Measurements from ENCODE around the gene BANP. TPM values are rescaled to one million over a fixed set of nuclear protein-coding genes. Genes with fewer than 3 reads are reported as not detected.

Gene BANP
- total RNA-seq, 1 experiment from 2014 or later: 34.5 TPM

DNA sequence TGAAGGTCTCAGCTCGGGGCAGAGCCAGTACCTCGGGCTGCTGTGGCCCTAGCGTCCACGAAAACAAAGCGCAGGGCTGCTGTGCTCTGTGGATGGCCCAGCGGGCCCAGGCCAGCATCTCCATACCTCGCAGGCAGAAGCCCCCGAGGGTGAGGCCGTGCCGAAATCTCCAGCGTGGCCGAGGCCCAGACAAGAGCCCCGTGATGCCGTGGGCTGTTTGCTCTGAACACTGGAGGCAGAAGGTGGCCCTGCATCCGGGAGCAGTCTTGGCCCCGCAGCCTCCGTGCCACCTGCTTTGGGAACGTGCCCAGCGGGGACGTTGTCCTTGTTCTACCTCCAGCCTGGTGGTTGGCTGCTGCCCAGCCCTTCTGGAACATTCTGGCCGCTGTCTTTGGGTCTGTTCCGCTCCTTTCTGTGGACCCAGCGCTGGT, 121.4 kb downstream of the BANP start (continued):
- TF ChIP-seq, protein P1, sequence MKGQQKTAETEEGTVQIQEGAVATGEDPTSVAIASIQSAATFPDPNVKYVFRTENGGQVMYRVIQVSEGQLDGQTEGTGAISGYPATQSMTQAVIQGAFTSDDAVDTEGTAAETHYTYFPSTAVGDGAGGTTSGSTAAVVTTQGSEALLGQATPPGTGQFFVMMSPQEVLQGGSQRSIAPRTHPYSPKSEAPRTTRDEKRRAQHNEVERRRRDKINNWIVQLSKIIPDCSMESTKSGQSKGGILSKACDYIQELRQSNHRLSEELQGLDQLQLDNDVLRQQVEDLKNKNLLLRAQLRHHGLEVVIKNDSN (CRISPR knock-in tag; IDR thresholded peaks at IDR 0.05): no peak
- TF ChIP-seq ZNF317 (CRISPR knock-in tag; IDR thresholded peaks at IDR 0.05; ENCODE audit: borderline replicate concordance, low read depth) (no peak), GABPB1 (CRISPR knock-in tag; IDR thresholded peaks at IDR 0.05) (no peak), SMAD4 (CRISPR knock-in tag; IDR thresholded peaks at IDR 0.05) (no peak)

DNA sequence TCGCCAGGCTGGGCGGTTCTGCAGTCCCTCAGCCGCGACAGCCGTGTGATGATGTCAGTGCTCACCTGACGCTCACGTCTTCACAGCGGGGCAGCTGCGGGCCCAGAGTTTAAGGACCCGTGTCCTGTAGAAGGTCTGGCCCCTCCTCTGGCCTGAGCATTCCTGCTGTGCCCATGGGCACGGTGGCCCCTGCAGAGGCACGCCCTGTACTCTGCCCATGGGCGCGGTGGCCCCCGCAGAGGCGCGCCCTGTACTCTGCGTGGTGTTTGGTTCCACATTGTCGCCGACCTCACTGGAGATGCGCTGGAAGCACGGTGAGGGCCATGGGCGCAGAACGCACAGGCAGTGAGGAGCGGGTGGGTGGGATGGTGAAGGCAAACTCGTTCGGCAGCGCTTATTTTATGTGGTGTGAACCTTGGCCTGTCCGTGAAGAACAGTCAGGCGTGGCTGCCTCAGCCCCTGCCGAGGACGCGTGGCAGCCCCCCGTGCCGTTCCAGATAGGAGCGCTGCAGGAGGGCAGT, 122.0 kb downstream of the BANP start:
- ChIA-PET POLR2A (no interaction called here), CTCF (interaction anchor here (0.5 kb wide), 1 partner anchor 41 kb away, joined by 6 read pairs; no protein-coding TSS in a partner anchor)
- TF ChIP-seq, protein P2, sequence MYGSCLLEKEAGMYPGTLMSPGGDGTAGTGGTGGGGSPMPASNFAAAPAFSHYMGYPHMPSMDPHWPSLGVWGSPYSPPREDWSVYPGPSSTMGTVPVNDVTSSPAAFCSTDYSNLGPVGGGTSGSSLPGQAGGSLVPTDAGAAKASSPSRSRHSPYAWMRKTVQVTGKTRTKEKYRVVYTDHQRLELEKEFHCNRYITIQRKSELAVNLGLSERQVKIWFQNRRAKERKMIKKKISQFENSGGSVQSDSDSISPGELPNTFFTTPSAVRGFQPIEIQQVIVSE (CRISPR knock-in tag; IDR thresholded peaks at IDR 0.05; ENCODE audit: borderline replicate concordance): no peak
- no peak for TF ChIP-seq RELA (CRISPR knock-in tag; IDR thresholded peaks at IDR 0.05; ENCODE audit: borderline replicate concordance)
- no peak for TF ChIP-seq FOXP1 (CRISPR knock-in tag; IDR thresholded peaks at IDR 0.05; ENCODE audit: borderline replicate concordance)
- no peak for TF ChIP-seq SOX15 (CRISPR knock-in tag; IDR thresholded peaks at IDR 0.05)
- TF ChIP-seq, protein P3, sequence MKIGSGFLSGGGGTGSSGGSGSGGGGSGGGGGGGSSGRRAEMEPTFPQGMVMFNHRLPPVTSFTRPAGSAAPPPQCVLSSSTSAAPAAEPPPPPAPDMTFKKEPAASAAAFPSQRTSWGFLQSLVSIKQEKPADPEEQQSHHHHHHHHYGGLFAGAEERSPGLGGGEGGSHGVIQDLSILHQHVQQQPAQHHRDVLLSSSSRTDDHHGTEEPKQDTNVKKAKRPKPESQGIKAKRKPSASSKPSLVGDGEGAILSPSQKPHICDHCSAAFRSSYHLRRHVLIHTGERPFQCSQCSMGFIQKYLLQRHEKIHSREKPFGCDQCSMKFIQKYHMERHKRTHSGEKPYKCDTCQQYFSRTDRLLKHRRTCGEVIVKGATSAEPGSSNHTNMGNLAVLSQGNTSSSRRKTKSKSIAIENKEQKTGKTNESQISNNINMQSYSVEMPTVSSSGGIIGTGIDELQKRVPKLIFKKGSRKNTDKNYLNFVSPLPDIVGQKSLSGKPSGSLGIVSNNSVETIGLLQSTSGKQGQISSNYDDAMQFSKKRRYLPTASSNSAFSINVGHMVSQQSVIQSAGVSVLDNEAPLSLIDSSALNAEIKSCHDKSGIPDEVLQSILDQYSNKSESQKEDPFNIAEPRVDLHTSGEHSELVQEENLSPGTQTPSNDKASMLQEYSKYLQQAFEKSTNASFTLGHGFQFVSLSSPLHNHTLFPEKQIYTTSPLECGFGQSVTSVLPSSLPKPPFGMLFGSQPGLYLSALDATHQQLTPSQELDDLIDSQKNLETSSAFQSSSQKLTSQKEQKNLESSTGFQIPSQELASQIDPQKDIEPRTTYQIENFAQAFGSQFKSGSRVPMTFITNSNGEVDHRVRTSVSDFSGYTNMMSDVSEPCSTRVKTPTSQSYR (CRISPR knock-in tag; IDR thresholded peaks at IDR 0.05): no peak
- TF ChIP-seq, protein P4, sequence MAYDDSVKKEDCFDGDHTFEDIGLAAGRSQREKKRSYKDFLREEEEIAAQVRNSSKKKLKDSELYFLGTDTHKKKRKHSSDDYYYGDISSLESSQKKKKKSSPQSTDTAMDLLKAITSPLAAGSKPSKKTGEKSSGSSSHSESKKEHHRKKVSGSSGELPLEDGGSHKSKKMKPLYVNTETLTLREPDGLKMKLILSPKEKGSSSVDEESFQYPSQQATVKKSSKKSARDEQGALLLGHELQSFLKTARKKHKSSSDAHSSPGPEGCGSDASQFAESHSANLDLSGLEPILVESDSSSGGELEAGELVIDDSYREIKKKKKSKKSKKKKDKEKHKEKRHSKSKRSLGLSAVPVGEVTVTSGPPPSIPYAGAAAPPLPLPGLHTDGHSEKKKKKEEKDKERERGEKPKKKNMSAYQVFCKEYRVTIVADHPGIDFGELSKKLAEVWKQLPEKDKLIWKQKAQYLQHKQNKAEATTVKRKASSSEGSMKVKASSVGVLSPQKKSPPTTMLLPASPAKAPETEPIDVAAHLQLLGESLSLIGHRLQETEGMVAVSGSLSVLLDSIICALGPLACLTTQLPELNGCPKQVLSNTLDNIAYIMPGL (CRISPR knock-in tag; IDR thresholded peaks at IDR 0.05): no peak
- ATAC-seq: no peak
- Mint-ChIP-seq H3K4me3 (no peak overlapping the region), H3K36me3 (peaks cover 17% of the 10 kb centered on the region), H3K9me3 (no peaks in the 10 kb centered on the region), H3K4me1 (no peaks in the 10 kb centered on the region), H3K27ac (no peak overlapping the region), H3K27me3 (ENCODE audit: low read depth) (no peaks in the 10 kb centered on the region)
- DNase-seq (ENCODE audit: low spot score): no peak

DNA sequence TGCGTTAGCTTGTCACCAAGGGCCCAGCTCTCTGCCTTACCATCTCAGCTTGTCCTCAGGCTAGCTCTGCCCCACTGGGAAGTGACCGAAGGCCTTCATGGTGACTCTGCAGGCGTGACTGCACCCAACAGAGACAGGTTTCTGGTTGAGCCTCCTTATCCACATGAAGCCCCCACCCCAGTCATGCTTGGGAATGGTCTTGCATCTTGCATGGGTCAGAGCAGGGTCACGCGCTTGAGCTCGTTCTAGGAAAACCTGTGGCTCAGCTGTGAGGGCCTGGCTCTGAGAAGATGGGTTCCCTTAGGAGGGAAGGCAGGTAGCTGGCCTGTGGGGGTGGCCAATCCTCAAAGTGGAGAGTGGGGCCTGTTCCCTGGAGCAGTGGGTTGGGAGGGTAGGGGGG, 122.8 kb downstream of the BANP start:
- H3K27ac Mint-ChIP-seq: no peak overlapping the region
- no peaks in the 10 kb centered on the region for H3K27me3 Mint-ChIP-seq (ENCODE audit: low read depth)
- no peak for DNase-seq (ENCODE audit: low spot score)
- no peak for ATAC-seq
- no peak overlapping the region for H3K4me3 Mint-ChIP-seq
- no peaks in the 10 kb centered on the region for H3K9me3 Mint-ChIP-seq
- H3K4me1 Mint-ChIP-seq: no peaks in the 10 kb centered on the region
- POLR2A ChIA-PET: no interaction called here
- CTCF ChIA-PET: interaction anchor here (0.5 kb wide), 1 partner anchor 42 kb away, joined by 6 read pairs; no protein-coding TSS in a partner anchor
- H3K36me3 Mint-ChIP-seq: peaks cover 22% of the 10 kb centered on the region
- TF ChIP-seq, protein P5, sequence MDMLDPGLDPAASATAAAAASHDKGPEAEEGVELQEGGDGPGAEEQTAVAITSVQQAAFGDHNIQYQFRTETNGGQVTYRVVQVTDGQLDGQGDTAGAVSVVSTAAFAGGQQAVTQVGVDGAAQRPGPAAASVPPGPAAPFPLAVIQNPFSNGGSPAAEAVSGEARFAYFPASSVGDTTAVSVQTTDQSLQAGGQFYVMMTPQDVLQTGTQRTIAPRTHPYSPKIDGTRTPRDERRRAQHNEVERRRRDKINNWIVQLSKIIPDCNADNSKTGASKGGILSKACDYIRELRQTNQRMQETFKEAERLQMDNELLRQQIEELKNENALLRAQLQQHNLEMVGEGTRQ (CRISPR knock-in tag; IDR thresholded peaks at IDR 0.05): no peak
- TF ChIP-seq ZNF423 (CRISPR knock-in tag; IDR thresholded peaks at IDR 0.05): no peak
- TF ChIP-seq OVOL2 (CRISPR knock-in tag; IDR thresholded peaks at IDR 0.05; ENCODE audit: borderline replicate concordance): no peak
- TF ChIP-seq, protein P6, sequence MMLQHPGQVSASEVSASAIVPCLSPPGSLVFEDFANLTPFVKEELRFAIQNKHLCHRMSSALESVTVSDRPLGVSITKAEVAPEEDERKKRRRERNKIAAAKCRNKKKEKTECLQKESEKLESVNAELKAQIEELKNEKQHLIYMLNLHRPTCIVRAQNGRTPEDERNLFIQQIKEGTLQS (CRISPR knock-in tag; conservative IDR thresholded peaks at IDR 0.05): no peak
- TF ChIP-seq EMX1 (CRISPR knock-in tag; IDR thresholded peaks at IDR 0.05): no peak
- TF ChIP-seq NFE2L1 (CRISPR knock-in tag; IDR thresholded peaks at IDR 0.05): no peak
- TF ChIP-seq, protein P7, sequence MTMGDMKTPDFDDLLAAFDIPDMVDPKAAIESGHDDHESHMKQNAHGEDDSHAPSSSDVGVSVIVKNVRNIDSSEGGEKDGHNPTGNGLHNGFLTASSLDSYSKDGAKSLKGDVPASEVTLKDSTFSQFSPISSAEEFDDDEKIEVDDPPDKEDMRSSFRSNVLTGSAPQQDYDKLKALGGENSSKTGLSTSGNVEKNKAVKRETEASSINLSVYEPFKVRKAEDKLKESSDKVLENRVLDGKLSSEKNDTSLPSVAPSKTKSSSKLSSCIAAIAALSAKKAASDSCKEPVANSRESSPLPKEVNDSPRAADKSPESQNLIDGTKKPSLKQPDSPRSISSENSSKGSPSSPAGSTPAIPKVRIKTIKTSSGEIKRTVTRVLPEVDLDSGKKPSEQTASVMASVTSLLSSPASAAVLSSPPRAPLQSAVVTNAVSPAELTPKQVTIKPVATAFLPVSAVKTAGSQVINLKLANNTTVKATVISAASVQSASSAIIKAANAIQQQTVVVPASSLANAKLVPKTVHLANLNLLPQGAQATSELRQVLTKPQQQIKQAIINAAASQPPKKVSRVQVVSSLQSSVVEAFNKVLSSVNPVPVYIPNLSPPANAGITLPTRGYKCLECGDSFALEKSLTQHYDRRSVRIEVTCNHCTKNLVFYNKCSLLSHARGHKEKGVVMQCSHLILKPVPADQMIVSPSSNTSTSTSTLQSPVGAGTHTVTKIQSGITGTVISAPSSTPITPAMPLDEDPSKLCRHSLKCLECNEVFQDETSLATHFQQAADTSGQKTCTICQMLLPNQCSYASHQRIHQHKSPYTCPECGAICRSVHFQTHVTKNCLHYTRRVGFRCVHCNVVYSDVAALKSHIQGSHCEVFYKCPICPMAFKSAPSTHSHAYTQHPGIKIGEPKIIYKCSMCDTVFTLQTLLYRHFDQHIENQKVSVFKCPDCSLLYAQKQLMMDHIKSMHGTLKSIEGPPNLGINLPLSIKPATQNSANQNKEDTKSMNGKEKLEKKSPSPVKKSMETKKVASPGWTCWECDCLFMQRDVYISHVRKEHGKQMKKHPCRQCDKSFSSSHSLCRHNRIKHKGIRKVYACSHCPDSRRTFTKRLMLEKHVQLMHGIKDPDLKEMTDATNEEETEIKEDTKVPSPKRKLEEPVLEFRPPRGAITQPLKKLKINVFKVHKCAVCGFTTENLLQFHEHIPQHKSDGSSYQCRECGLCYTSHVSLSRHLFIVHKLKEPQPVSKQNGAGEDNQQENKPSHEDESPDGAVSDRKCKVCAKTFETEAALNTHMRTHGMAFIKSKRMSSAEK (CRISPR knock-in tag; IDR thresholded peaks at IDR 0.05; ENCODE audit: borderline replicate concordance): no peak

All from WTC11 (cell line).